ENCODE results near the gene BBS10. TPM values are rescaled to one million over a fixed set of nuclear protein-coding genes. Genes with fewer than 3 reads are reported as not detected.

The BBS10 gene
- total RNA-seq, 1 experiment from 2014 or later, result 6.3 TPM

DNA sequence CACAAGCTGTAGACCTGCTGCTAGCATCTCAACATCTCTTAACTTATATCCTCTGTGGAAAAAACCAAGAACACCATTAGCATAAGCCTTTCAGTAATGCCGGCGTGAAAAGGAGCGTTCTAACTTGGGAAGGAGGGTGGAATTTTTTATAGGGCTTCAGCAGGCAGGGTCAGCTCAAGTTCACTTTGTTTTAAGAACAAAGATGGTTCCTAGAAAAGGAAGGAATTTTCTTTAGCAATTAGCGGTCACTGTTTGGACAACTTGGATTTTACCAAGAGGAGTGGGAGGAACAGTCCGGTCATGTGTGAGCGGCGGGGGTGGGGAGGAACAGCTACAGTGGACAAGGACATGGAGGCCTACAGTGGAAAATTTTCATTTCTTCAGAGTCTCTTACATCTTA, 35.9 kb downstream of the BBS10 start:
- DNase-seq, result peak; percentile 24
- Histone ChIP-seq H3K36me3 (replicated peaks; ENCODE audit: control insufficient read depth, insufficient read depth, low read length) (no peaks in the 10 kb centered on the region), H3K4me3 (ENCODE audit: insufficient read depth, low read depth, low read length) (no peak overlapping the region), H3K27me3 (ENCODE audit: control insufficient read depth, insufficient read depth, low read length) (no peaks in the 10 kb centered on the region)

GRCh38 chr12:76311796-76312195, 36.4 kb downstream of the BBS10 start:
- H3K4me3 ChIP-seq (ENCODE audit: insufficient read depth, low read depth, low read length), result no peak overlapping the region
- no peak for DNase-seq
- H3K36me3 ChIP-seq (replicated peaks; ENCODE audit: control insufficient read depth, insufficient read depth, low read length), result no peaks in the 10 kb centered on the region
- H3K27me3 ChIP-seq (ENCODE audit: control insufficient read depth, insufficient read depth, low read length), result no peaks in the 10 kb centered on the region

DNA sequence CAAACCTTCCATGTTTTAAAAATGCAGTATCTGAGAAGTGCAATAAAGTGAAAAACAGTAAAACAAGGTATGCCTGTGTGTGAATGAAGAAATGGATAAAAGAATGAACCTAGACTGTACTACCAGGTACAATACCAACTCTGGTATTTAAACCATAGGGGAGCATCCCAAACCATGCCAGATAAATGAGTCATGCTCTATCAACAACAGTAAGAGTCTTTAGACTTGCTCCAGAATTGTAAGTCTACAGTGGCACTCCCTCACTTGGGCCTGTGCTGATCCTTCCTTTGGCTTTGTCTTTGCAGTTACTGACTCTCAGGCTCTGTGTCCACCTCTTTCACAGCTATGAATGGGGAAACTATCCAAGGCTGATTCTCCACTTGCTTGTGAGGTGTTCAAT, 38.1 kb downstream of the BBS10 start:
- Histone ChIP-seq H3K4me3 (ENCODE audit: insufficient read depth, low read depth, low read length) (no peak overlapping the region), H3K36me3 (replicated peaks; ENCODE audit: control insufficient read depth, insufficient read depth, low read length) (no peaks in the 10 kb centered on the region), H3K27me3 (ENCODE audit: control insufficient read depth, insufficient read depth, low read length) (no peaks in the 10 kb centered on the region)
- no peak for DNase-seq

GRCh38 chr12:76308866-76309265, 39.3 kb downstream of the BBS10 start:
- H3K4me3 ChIP-seq (ENCODE audit: insufficient read depth, low read depth, low read length), result no peak overlapping the region
- no peaks in the 10 kb centered on the region for H3K27me3 ChIP-seq (ENCODE audit: control insufficient read depth, insufficient read depth, low read length)

GRCh38 chr12:76307083-76307482, 41.1 kb downstream of the BBS10 start:
- Histone ChIP-seq H3K4me3 (ENCODE audit: insufficient read depth, low read depth, low read length) (no peak overlapping the region), H3K36me3 (replicated peaks; ENCODE audit: control insufficient read depth, insufficient read depth, low read length) (no peaks in the 10 kb centered on the region), H3K27me3 (ENCODE audit: control insufficient read depth, insufficient read depth, low read length) (no peaks in the 10 kb centered on the region)
- DNase-seq, result no peak

More at GRCh38 chr12:76308866-76309265, 39.3 kb downstream of the BBS10 start:
- H3K36me3 ChIP-seq (replicated peaks; ENCODE audit: control insufficient read depth, insufficient read depth, low read length), result no peaks in the 10 kb centered on the region
- no peak for DNase-seq

DNA sequence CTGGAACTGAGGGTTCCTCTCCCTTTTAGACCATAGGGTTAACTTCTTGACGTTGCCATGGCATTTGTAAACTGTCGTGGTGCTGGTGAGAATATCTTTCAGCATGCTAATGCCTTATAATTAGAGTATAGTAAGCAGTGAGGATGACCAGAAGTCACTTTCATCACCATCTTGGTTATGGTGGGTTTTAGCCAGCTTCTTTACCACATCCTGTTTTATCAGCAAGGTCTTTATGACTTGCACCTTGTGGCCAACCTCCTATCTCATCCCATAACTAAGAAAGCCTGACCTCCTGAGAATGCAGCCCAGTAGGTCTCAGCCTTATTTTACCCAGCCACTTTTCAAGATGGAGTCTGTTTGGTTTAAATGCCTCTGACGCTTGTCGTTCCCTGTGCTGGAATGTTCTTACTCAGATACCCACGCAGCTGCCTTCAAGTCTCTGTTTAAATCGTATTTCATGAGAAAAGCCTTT, 44.2 kb downstream of the BBS10 start:
- no peaks in the 10 kb centered on the region for H3K36me3 ChIP-seq (replicated peaks; ENCODE audit: control insufficient read depth, insufficient read depth, low read length)
- H3K27me3 ChIP-seq (ENCODE audit: control insufficient read depth, insufficient read depth, low read length), result no peaks in the 10 kb centered on the region
- no peak for DNase-seq
- no peak overlapping the region for H3K4me3 ChIP-seq (ENCODE audit: insufficient read depth, low read depth, low read length)

- Histone ChIP-seq H3K36me3 (replicated peaks; ENCODE audit: control insufficient read depth, insufficient read depth, low read length) (no peaks in the 10 kb centered on the region), H3K27me3 (ENCODE audit: control insufficient read depth, insufficient read depth, low read length) (no peaks in the 10 kb centered on the region), H3K4me3 (ENCODE audit: insufficient read depth, low read depth, low read length) (no peak overlapping the region)
- no peak for DNase-seq
Measured at GRCh38 chr12:76303365-76303764, 44.9 kb downstream of the BBS10 start.

GRCh38 chr12:76300297-76300665, 47.9 kb downstream of the BBS10 start:
- H3K4me3 ChIP-seq (ENCODE audit: insufficient read depth, low read depth, low read length), result no peak overlapping the region
- no peaks in the 10 kb centered on the region for H3K27me3 ChIP-seq (ENCODE audit: control insufficient read depth, insufficient read depth, low read length)
- no peak for DNase-seq
- no peaks in the 10 kb centered on the region for H3K36me3 ChIP-seq (replicated peaks; ENCODE audit: control insufficient read depth, insufficient read depth, low read length)

GRCh38 chr12:76299536-76300296, 48.5 kb downstream of the BBS10 start:
- Histone ChIP-seq H3K27me3 (ENCODE audit: control insufficient read depth, insufficient read depth, low read length) (no peaks in the 10 kb centered on the region), H3K4me3 (ENCODE audit: insufficient read depth, low read depth, low read length) (no peak overlapping the region), H3K36me3 (replicated peaks; ENCODE audit: control insufficient read depth, insufficient read depth, low read length) (no peaks in the 10 kb centered on the region)
- DNase-seq, result peak; percentile 27

Other genes starting within 250 kb of the BBS10 start
- gene OSBPL8, start 211.4 kb upstream of the BBS10 start, total RNA-seq (2014; rRNA removed; shearing (Covaris generic)), result 32.5 and 50.1 TPM in 2 replicates